CD4-positive, alpha-beta T cell (primary cell): ENCODE results near the gene PJVK. TPM values are rescaled to one million over a fixed set of nuclear protein-coding genes. Genes with fewer than 3 reads are reported as not detected.

Experiments
- ATAC-seq: fragments of 200-7000 bp; cut with Tn5 transposase; one replicate; pipeline ENCODE4 v1.10.0; 2022; ENCODE audit warnings: mild to moderate bottlenecking; ENCODE audit not compliant: poor library complexity
- CTCF ChIA-PET: fragments of 350-600 bp; sonication (Branson Sonifier 250); formaldehyde crosslinking; loops from one replicate; lab custom pipeline; 2021; ENCODE audit warnings: antibody characterized with exemption, inconsistent platforms; lab: Charles Lee
- POLR2A ChIA-PET: fragments of 350-600 bp; sonication (Branson Sonifier 250); formaldehyde crosslinking; loops from one replicate; lab custom pipeline; 2021; ENCODE audit warnings: antibody characterized with exemption, inconsistent platforms; lab: Charles Lee
- DNase-seq, 14 experiments: peaks; one replicate each; pipeline ENCODE4 v3.0.0-alpha.2; 2013 to 2020; ENCODE audit warnings: mixed read lengths in 2 of 14
- H3K27ac ChIP-seq, 2 donors: one replicate each; pipeline versions ENCODE4 v1.5.1 to v1.7.0; 2013; ENCODE audit warnings: low read length in 2 of 2, low read depth in 1 of 2, mild to moderate bottlenecking in 1 of 2
- H3K27me3 ChIP-seq, 2 experiments: 1 replicate in 1 of 2; 2 replicates in 1 of 2; pipeline versions ENCODE4 v1.6.1 to v1.7.0; 2013; ENCODE audit warnings: low read length in 2 of 2, control low read depth in 1 of 2, mild to moderate bottlenecking in 1 of 2, moderate library complexity in 1 of 2; ENCODE audit not compliant: insufficient read depth in 2 of 2, control insufficient read depth in 1 of 2
- H3K36me3 ChIP-seq: one replicate; pipeline ENCODE4 v1.6.1; 2013; ENCODE audit warnings: low read length, control low read depth; ENCODE audit not compliant: insufficient read depth
- H3K4me1 ChIP-seq: one replicate; pipeline ENCODE4 v1.6.1; 2013; ENCODE audit warnings: low read length, control low read depth; ENCODE audit not compliant: insufficient read depth
- H3K4me3 ChIP-seq: one replicate; pipeline ENCODE4 v1.5.1; 2013; ENCODE audit warnings: mild to moderate bottlenecking, low read length, moderate library complexity
- H3K9me3 ChIP-seq, 2 experiments: 1 replicate in 1 of 2; 2 replicates in 1 of 2; pipeline versions ENCODE4 v1.6.1 to v1.7.0; 2013; ENCODE audit warnings: low read length in 2 of 2, mild to moderate bottlenecking in 2 of 2, control low read depth in 1 of 2, moderate library complexity in 1 of 2; ENCODE audit not compliant: control insufficient read depth in 1 of 2, insufficient read depth in 1 of 2
- H3K27ac Mint-ChIP-seq: one replicate; pipeline ENCODE4 v1.8.0; 2020; ENCODE audit warnings: mixed read lengths
- H3K27me3 Mint-ChIP-seq: one replicate; pipeline ENCODE4 v1.8.0; 2021; ENCODE audit warnings: mixed read lengths
- H3K36me3 Mint-ChIP-seq: one replicate; pipeline ENCODE4 v1.8.0; 2021; ENCODE audit warnings: low read depth, mixed read lengths
- H3K4me1 Mint-ChIP-seq: one replicate; pipeline ENCODE4 v1.8.0; 2021; ENCODE audit warnings: low read depth, mixed read lengths
- H3K4me3 Mint-ChIP-seq: one replicate; pipeline ENCODE4 v1.8.0; 2020; ENCODE audit warnings: mild to moderate bottlenecking, mixed read lengths
- H3K9me3 Mint-ChIP-seq: one replicate; pipeline ENCODE4 v1.8.0; 2020; ENCODE audit warnings: mixed read lengths
- intact Hi-C, 2 experiments: fragments of 100-400 bp; cut with DNase I in 1 of 2; cut with micrococcal nuclease in 1 of 2; formaldehyde crosslinking; loops; one replicate each; pipeline versions ENCODE4 v1.15.1 to v1.9.0; 2023 to 2025; cut with DNase I, micrococcal nuclease
- total RNA-seq, 174 experiments: library from RNA in 2 of 174; stranded (reverse) in 2 of 174; gene quantifications; one replicate each; pipeline ENCODE4 v1.2.3 and lab custom pipeline; 2021 to 2026
- TF ChIP-seq, protein P1 (sequence below): fragments of 200-600 bp; IDR thresholded peaks from one replicate; pipeline ENCODE4 v1.8.0; 2022; ENCODE audit warnings: antibody characterized with exemption, mild to moderate bottlenecking

PJVK gene
- total RNA-seq, 2 experiments from 2014 or later: 3.8 to 4.2 TPM

DNA sequence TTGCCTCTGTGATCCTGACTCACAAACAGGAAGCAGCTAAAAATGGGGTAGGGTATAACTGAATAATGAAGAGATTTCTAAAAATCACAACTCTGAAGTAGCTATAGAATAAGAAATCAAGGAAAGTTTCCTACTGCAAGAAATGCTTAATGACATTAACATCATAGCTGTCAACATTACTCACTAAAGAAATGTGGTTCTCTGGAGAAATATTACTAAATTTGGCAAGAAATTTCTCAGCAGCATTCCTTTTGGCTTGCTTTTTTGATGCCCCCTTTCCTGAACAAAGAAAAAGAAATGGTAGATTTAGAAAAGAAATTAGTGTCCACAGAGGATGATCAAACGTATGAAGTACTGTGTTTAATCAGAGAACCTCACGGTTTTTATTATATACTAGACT lies 9.8 kb upstream of the PJVK start:
- Mint-ChIP-seq H3K4me3 (no peak overlapping the region), H3K27ac (no peak overlapping the region), H3K9me3 (no peaks in the 10 kb centered on the region), H3K27me3 (no peaks in the 10 kb centered on the region), H3K36me3 (peaks cover 91% of the 10 kb centered on the region), H3K4me1 (peaks cover 16% of the 10 kb centered on the region)
- Histone ChIP-seq H3K9me3 (no peaks in the 10 kb centered on the region), H3K4me3 (no peak overlapping the region), H3K36me3 (peaks cover 84% of the 10 kb centered on the region), H3K4me1 (no peaks in the 10 kb centered on the region), H3K27ac (no peak overlapping the region), H3K27me3 (no peaks in the 10 kb centered on the region)
- CTCF ChIA-PET: interaction anchor here (1.2 kb wide), 1 partner anchor 27 kb away, joined by 3 read pairs; no protein-coding TSS in a partner anchor
- TF ChIP-seq, protein P1, sequence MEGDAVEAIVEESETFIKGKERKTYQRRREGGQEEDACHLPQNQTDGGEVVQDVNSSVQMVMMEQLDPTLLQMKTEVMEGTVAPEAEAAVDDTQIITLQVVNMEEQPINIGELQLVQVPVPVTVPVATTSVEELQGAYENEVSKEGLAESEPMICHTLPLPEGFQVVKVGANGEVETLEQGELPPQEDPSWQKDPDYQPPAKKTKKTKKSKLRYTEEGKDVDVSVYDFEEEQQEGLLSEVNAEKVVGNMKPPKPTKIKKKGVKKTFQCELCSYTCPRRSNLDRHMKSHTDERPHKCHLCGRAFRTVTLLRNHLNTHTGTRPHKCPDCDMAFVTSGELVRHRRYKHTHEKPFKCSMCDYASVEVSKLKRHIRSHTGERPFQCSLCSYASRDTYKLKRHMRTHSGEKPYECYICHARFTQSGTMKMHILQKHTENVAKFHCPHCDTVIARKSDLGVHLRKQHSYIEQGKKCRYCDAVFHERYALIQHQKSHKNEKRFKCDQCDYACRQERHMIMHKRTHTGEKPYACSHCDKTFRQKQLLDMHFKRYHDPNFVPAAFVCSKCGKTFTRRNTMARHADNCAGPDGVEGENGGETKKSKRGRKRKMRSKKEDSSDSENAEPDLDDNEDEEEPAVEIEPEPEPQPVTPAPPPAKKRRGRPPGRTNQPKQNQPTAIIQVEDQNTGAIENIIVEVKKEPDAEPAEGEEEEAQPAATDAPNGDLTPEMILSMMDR: no peak
- intact Hi-C loops: loop anchor here in 1 of 2 experiments (10.0 kb wide), 1 partner anchor 1177 kb away; the partner anchor contains the start of gene NFE2L2
- DNase-seq: no peak
- POLR2A ChIA-PET: no interaction called here
- ATAC-seq: no peak

DNA sequence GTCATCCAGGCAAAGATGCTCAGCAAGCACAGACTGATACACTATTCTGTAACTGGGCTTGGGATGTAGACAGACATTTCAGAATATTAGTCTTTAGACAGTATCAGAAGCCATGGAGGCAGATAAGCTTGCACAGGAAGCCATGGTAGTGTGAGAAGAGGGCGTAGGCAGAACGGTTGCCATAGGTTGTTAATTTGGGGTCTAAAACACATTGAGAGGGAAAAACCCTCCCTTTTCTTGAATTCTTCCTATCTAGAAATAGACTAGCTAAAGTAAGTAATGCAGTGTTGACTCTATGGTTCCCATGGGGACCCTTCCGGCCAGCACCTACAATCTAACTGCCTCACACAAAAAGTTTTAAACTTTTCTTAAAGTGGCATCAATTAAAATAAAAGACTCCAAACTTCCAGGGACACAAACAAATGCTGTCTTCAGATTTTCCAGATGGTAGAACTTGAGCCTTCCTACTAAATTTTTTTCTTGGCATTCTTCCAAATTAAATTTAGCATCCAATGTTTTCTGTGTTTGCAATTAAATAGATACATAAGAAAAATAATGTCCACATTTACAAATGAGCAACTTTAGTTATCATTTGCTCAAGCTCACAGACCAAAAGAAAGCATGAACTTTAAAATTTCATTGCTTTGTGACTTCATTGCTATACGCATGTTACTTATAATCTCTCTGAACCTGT lies 2.1 kb upstream of the PJVK start:
- Mint-ChIP-seq H3K27ac (peak overlapping the region; percentile 97), H3K9me3 (no peaks in the 10 kb centered on the region), H3K4me1 (peaks cover 43% of the 10 kb centered on the region), H3K36me3 (peaks cover 58% of the 10 kb centered on the region), H3K4me3 (peak overlapping the region; percentile 91), H3K27me3 (no peaks in the 10 kb centered on the region)
- H3K27me3 ChIP-seq: no peaks in the 10 kb centered on the region
- no peak overlapping the region for H3K4me3 ChIP-seq
- no peak for ATAC-seq
- H3K9me3 ChIP-seq: no peaks in the 10 kb centered on the region
- ChIA-PET CTCF (interaction anchor here (1.2 to 2.0 kb wide), 2 partner anchors 10 to 34 kb away, joined by 3 to 13 read pairs; no protein-coding TSS in a partner anchor), POLR2A (interaction anchor here (1.4 to 3.2 kb wide), 6 partner anchors 30 to 1184 kb away, joined by 4 to 45 read pairs (median 11); partner anchors contain the start of gene PLEKHA3)
- peaks cover 27% of the 10 kb centered on the region for H3K4me1 ChIP-seq
- peak in 2 of 14 experiments; percentile 13 to 28 for DNase-seq
- TF ChIP-seq, protein P1: no peak
- H3K27ac ChIP-seq: peak overlapping the region; percentile 78 to 98
- intact Hi-C loops: loop anchor here in 1 of 2 experiments (2.0 to 10.0 kb wide), 2 partner anchors 36 to 1184 kb away; partner anchors contain the start of gene NFE2L2
- peaks cover 28% of the 10 kb centered on the region for H3K36me3 ChIP-seq

GRCh38 chr2:178449700-178450523 lies 1.3 kb upstream of the PJVK start:
- no peaks in the 10 kb centered on the region for H3K27me3 Mint-ChIP-seq
- peaks cover 27% of the 10 kb centered on the region for H3K4me1 ChIP-seq
- DNase-seq (peak in 2 of 14 experiments; percentile 9 to 95), ATAC-seq (no peak)
- no peaks in the 10 kb centered on the region for H3K27me3 ChIP-seq
- H3K9me3 Mint-ChIP-seq: no peaks in the 10 kb centered on the region
- peak overlapping the region; percentile 78 to 98 for H3K27ac ChIP-seq
- peak overlapping the region; percentile 97 for H3K27ac Mint-ChIP-seq
- H3K9me3 ChIP-seq: no peaks in the 10 kb centered on the region
- TF ChIP-seq, protein P1: no peak
- H3K4me1 Mint-ChIP-seq: peaks cover 39% of the 10 kb centered on the region
- H3K4me3 ChIP-seq: peak overlapping the region; percentile 77
- intact Hi-C loops: loop anchor here (2.0 to 10.0 kb wide), 4 partner anchors 29 to 1185 kb away; partner anchors contain the start of genes FKBP7 (in 1 of the 2) and NFE2L2 (in 1 of the 2)
- CTCF ChIA-PET: interaction anchor here (1.1 to 2.2 kb wide), 5 partner anchors 9 to 251 kb away, joined by 3 to 13 read pairs (median 4); partner anchors contain the start of gene PLEKHA3
- POLR2A ChIA-PET: interaction anchor here (1.2 to 3.2 kb wide), 9 partner anchors 19 to 1186 kb away, joined by 3 to 45 read pairs (median 9); partner anchors contain the start of gene PLEKHA3
- H3K4me3 Mint-ChIP-seq: peak overlapping the region; percentile 91
- H3K36me3 ChIP-seq: peaks cover 20% of the 10 kb centered on the region
- H3K36me3 Mint-ChIP-seq: peaks cover 50% of the 10 kb centered on the region
